Measurements from ENCODE around the gene PAX2.

PAX2 gene

DNA sequence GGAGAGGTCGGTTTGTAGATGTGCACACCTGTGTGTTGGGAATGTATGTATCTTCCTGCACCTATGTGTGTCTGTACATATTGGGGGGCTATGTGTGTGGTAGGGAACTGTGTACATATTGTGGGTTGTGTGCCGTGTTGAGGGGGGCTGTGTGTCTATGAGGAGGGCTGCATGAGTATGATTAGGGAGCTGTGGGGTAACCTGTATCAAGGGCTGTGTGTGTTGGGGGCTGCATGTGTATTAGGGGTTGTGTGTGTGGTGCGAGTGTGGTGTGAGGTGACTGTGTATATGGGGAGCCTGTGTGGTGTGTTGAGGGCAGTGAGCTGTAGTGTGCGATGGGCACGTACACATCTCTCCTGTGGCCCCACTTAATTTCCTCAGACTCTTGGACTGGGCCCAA is 22.2 kb upstream of the PAX2 start:
- DNase-seq (ENCODE audit: low read depth in 1 of 2, low spot score in 1 of 2): no peak
- TF ChIP-seq GABPA (IDR thresholded peaks at IDR 0.05; ENCODE audit: low read depth) (no peak), POLR2AphosphoS5 (IDR thresholded peaks at IDR 0.05; ENCODE audit: low read depth) (no peak)
- TF ChIP-seq, protein P1, sequence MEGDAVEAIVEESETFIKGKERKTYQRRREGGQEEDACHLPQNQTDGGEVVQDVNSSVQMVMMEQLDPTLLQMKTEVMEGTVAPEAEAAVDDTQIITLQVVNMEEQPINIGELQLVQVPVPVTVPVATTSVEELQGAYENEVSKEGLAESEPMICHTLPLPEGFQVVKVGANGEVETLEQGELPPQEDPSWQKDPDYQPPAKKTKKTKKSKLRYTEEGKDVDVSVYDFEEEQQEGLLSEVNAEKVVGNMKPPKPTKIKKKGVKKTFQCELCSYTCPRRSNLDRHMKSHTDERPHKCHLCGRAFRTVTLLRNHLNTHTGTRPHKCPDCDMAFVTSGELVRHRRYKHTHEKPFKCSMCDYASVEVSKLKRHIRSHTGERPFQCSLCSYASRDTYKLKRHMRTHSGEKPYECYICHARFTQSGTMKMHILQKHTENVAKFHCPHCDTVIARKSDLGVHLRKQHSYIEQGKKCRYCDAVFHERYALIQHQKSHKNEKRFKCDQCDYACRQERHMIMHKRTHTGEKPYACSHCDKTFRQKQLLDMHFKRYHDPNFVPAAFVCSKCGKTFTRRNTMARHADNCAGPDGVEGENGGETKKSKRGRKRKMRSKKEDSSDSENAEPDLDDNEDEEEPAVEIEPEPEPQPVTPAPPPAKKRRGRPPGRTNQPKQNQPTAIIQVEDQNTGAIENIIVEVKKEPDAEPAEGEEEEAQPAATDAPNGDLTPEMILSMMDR (IDR thresholded peaks at IDR 0.05; ENCODE audit: insufficient read depth, low read length): no peak
- Histone ChIP-seq H3K4me3 (replicated peaks; ENCODE audit: insufficient read depth, low read length) (no peak overlapping the region), H3K27ac (replicated peaks) (no peak overlapping the region), H3K27me3 (ENCODE audit: insufficient read depth, poor library complexity, severe bottlenecking) (peaks cover 55% of the 10 kb centered on the region)

DNA sequence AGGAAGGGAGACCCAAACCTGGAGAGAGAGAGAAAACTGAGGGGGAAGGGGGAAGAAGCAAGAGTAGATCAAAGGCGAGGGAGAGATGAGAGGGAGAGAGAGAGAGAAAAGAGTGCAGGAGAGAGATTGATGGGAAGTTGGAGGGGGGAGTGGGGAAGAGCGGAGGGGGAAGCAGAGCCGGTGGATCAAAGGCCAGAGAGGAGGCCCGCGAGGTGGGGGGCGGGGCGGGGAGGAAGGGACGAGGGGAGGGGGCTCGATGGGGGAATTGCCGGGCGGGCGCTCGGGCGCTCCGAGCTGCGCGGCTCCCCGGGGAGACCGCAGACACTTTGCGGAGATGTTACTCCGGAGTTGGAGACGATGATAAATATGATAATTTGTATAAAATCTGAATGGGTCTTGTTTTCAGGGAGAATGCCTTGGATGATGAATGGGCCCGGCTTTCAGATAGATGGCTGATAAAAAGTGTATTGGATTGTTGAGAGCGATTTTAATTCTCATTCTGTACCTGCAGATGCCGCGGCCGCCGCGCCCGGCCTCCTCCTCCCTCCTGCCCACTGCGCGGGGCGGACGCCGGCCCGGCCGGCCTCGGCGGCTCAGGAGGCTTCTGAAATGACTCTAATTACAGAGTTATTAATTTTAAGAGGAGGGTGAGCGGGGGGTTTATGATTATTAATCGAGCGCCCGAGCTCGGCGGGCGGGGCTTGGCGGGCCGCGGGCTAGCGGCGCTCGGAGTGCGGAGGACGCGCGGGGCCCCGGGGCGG is 21.4 kb upstream of the PAX2 start:
- H3K27me3 ChIP-seq (ENCODE audit: insufficient read depth, poor library complexity, severe bottlenecking): peaks cover 63% of the 10 kb centered on the region
- H3K4me3 ChIP-seq (replicated peaks; ENCODE audit: insufficient read depth, low read length): no peak overlapping the region
- H3K27ac ChIP-seq (replicated peaks): no peak overlapping the region
- no peak for TF ChIP-seq SPI1 (IDR thresholded peaks at IDR 0.05; ENCODE audit: borderline replicate concordance, low read depth)
- TF ChIP-seq GABPA (IDR thresholded peaks at IDR 0.05; ENCODE audit: low read depth): no peak
- TF ChIP-seq, protein P1 (IDR thresholded peaks at IDR 0.05; ENCODE audit: insufficient read depth, low read length): no peak
- TF ChIP-seq POLR2AphosphoS5 (IDR thresholded peaks at IDR 0.05; ENCODE audit: low read depth): no peak
- TF ChIP-seq, protein P2, sequence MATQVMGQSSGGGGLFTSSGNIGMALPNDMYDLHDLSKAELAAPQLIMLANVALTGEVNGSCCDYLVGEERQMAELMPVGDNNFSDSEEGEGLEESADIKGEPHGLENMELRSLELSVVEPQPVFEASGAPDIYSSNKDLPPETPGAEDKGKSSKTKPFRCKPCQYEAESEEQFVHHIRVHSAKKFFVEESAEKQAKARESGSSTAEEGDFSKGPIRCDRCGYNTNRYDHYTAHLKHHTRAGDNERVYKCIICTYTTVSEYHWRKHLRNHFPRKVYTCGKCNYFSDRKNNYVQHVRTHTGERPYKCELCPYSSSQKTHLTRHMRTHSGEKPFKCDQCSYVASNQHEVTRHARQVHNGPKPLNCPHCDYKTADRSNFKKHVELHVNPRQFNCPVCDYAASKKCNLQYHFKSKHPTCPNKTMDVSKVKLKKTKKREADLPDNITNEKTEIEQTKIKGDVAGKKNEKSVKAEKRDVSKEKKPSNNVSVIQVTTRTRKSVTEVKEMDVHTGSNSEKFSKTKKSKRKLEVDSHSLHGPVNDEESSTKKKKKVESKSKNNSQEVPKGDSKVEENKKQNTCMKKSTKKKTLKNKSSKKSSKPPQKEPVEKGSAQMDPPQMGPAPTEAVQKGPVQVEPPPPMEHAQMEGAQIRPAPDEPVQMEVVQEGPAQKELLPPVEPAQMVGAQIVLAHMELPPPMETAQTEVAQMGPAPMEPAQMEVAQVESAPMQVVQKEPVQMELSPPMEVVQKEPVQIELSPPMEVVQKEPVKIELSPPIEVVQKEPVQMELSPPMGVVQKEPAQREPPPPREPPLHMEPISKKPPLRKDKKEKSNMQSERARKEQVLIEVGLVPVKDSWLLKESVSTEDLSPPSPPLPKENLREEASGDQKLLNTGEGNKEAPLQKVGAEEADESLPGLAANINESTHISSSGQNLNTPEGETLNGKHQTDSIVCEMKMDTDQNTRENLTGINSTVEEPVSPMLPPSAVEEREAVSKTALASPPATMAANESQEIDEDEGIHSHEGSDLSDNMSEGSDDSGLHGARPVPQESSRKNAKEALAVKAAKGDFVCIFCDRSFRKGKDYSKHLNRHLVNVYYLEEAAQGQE (IDR thresholded peaks at IDR 0.05; ENCODE audit: insufficient replicate concordance, low read depth): no peak
- DNase-seq (ENCODE audit: low read depth in 1 of 2, low spot score in 1 of 2): no peak

DNA sequence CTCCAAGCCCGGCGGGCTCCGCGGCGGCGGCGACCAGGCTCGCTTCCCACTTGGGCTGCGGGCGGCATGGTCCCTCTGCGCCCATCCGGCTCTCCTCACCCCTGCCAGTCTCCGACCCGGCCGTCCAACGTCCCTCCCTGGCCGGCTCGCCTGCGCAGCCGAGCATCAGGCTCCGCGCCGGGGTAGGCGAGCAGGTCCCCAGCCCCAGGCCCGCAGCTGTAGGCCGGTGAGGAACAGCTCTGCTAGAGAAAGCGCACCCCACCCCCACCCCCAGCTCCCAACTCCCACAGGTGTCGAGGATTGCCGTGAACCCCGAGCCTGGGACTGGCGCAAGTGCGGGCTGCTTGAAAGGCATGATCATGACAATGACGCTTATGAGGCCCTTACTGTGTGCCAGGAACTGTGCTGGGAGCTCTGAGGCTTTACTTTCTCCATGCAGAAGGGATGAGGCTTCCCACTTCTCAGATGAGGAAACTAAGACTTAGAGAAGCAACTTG is 20.8 kb upstream of the PAX2 start:
- Histone ChIP-seq H3K27me3 (ENCODE audit: insufficient read depth, poor library complexity, severe bottlenecking) (peaks cover 68% of the 10 kb centered on the region), H3K4me3 (replicated peaks; ENCODE audit: insufficient read depth, low read length) (no peak overlapping the region), H3K27ac (replicated peaks) (no peak overlapping the region)
- TF ChIP-seq, protein P1 (IDR thresholded peaks at IDR 0.05; ENCODE audit: insufficient read depth, low read length): no peak
- TF ChIP-seq, protein P2 (IDR thresholded peaks at IDR 0.05; ENCODE audit: insufficient replicate concordance, low read depth): no peak
- TF ChIP-seq GABPA (IDR thresholded peaks at IDR 0.05; ENCODE audit: low read depth) (no peak), POLR2AphosphoS5 (IDR thresholded peaks at IDR 0.05; ENCODE audit: low read depth) (no peak), SPI1 (IDR thresholded peaks at IDR 0.05; ENCODE audit: borderline replicate concordance, low read depth) (no peak)
- no peak for DNase-seq (ENCODE audit: low read depth in 1 of 2, low spot score in 1 of 2)
